SK-N-MC (cell line): ENCODE results near the gene GRIK2.

Source experiments
- DNase-seq: peaks from one replicate; pipeline ENCODE4 v3.0.0-alpha.2; 2011; ENCODE audit warnings: low read depth, low spot score
- H3K27ac ChIP-seq: fragments of 200-600 bp; sonication (generic); 2 replicates; pipeline ENCODE4 v1.5.1; 2016; ENCODE audit warnings: mixed run types
- H3K36me3 ChIP-seq: fragments of 200-600 bp; sonication (generic); 2 replicates; pipeline ENCODE4 v1.6.1; 2017; ENCODE audit warnings: antibody characterized with exemption, low read length, mixed read lengths; ENCODE audit not compliant: insufficient read depth
- H3K4me3 ChIP-seq: fragments of 200-600 bp; sonication (generic); 2 replicates; pipeline ENCODE4 v1.5.1; 2016
- H3K9ac ChIP-seq: fragments of 200-600 bp; sonication (generic); 2 replicates; pipeline ENCODE4 v1.8.0; 2017; ENCODE audit warnings: mixed run types, mixed read lengths; ENCODE audit not compliant: insufficient read length
- H3K9me3 ChIP-seq: fragments of 200-600 bp; sonication (generic); 2 replicates; pipeline ENCODE4 v1.6.1; 2017; ENCODE audit warnings: low read depth, mild to moderate bottlenecking, antibody characterized with exemption, low read length, moderate library complexity, mixed read lengths
- EZH2 ChIP-seq: fragments of 200-600 bp; sonication (generic); IDR thresholded peaks from one replicate; pipeline ENCODE4 v1.6.1; 2017; ENCODE audit warnings: antibody characterized with exemption
- FOXP2 ChIP-seq: optimal IDR thresholded peaks from 2 replicates; pipeline ENCODE3; 2011; ENCODE audit warnings: mild to moderate bottlenecking, moderate library complexity; ENCODE audit not compliant: insufficient read depth; ENCODE audit errors: extremely low read length, control extremely low read depth
- POLR2AphosphoS5 ChIP-seq: IDR thresholded peaks from 2 replicates; pipeline ENCODE4 v1.6.1; 2012; ENCODE audit warnings: mild to moderate bottlenecking, low read depth, low read length, borderline replicate concordance

GRIK2 gene

DNA sequence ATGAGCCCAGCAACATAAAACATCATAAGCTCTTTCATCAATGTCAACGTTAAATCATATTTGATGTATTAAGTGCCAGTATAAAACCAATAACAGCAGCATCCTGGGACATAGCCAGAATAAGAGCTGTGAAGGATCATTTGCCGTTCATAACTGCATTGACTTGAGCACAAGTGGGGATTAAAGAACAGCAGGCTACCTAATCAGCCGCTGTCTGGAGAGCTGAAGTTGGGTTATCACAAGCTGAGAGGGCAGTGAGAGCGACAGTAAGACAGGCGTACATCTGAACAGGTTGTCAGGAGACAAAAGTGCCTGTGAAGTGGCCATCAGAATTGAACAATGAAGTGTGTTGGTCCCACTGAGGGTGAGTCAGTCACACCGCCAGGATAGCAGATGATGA lies 269.6 kb downstream of the GRIK2 start:
- Histone ChIP-seq H3K9ac (no peak overlapping the region), H3K4me3 (no peak overlapping the region), H3K36me3 (no peaks in the 10 kb centered on the region), H3K9me3 (no peaks in the 10 kb centered on the region), H3K27ac (no peak overlapping the region)
- TF ChIP-seq POLR2AphosphoS5 (no peak), EZH2 (no peak), FOXP2 (no peak)
- no peak for DNase-seq

DNA sequence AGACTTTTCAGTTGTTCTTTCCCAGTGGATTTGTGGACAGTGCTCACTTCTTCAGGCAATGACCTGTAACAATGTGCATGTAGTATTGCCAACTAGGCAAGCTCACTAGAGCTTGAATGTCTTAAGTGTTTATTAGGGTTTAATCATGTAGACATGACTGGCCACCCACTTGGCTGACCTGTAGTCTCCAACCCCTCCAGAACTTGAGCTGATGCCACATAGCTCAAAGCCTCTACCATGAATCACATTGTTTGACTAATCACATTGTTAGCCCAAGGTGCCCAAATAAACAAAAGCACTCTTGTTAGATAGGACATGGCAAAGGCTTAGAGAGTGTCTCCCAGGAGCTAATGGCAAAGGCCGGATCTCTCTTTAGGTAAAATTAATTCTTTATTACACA lies 272.7 kb downstream of the GRIK2 start:
- no peak for DNase-seq
- H3K4me3 ChIP-seq = no peak overlapping the region
- H3K27ac ChIP-seq = no peak overlapping the region

DNA sequence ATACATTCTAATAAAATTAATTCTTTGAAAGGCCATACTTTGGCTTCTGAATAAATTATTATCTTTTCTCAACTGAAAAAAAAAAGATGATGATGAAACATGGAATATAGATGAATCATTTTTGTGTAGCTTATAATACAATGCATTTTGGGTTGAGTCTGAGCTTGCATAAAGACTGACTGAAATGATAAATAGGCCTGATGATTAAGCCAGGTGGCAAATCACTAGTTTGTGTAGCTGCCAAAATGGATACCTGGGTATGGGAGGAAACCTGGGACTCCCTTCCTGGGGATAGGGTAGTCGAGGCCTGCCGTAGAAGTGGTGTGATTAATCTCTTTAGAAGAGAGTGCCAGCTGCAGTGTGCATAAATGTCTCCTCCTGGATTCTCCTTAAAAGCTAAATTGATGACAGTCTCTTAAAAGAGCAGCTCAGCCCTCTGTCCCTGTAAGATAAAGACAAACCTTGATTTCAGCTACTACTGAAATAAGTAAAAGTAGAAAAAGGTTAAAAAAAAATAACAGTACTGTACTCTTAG lies 275.1 kb downstream of the GRIK2 start:
- no peak overlapping the region for H3K9ac ChIP-seq
- DNase-seq = no peak
- H3K36me3 ChIP-seq = no peaks in the 10 kb centered on the region
- no peak for TF ChIP-seq FOXP2
- TF ChIP-seq POLR2AphosphoS5 = no peak
- TF ChIP-seq EZH2 = no peak
- no peaks in the 10 kb centered on the region for H3K9me3 ChIP-seq
- no peak overlapping the region for H3K27ac ChIP-seq
- no peak overlapping the region for H3K4me3 ChIP-seq

More for the DNA sequence above, 272.7 kb downstream of the GRIK2 start:
- H3K9me3 ChIP-seq = no peaks in the 10 kb centered on the region
- H3K36me3 ChIP-seq = no peaks in the 10 kb centered on the region
- TF ChIP-seq EZH2 (no peak), FOXP2 (no peak), POLR2AphosphoS5 (no peak)
- no peak overlapping the region for H3K9ac ChIP-seq

GRCh38 chr6:101676187-101676586 lies 282.7 kb downstream of the GRIK2 start:
- Histone ChIP-seq H3K27ac (no peak overlapping the region), H3K9ac (no peak overlapping the region), H3K9me3 (no peaks in the 10 kb centered on the region), H3K4me3 (no peak overlapping the region), H3K36me3 (no peaks in the 10 kb centered on the region)
- DNase-seq = no peak
- TF ChIP-seq FOXP2 (no peak), POLR2AphosphoS5 (no peak), EZH2 (no peak)

DNA sequence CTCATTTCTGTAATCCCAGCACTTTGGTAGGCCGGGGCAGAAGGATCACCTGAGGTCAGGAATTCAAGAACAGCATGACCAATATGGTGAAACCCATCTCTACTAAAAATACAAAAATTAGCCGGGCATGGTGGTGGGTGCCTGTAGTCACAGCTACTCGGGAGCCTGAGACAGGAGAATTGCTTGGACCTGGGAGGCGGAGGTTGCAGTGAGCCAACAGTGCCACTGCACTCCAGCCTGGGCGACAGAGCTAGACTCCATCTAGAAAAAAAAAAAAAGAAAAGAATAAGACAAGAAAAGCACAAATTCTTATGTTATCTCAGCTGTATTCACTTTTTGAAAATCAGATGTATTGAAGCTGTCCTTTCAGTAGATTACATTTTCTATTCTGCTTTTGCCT lies 289.4 kb downstream of the GRIK2 start:
- H3K4me3 ChIP-seq = no peak overlapping the region
- no peak for TF ChIP-seq POLR2AphosphoS5
- TF ChIP-seq FOXP2 = no peak
- no peak for TF ChIP-seq EZH2

GRCh38 chr6:101683884-101684283 lies 290.4 kb downstream of the GRIK2 start:
- Histone ChIP-seq H3K9ac (no peak overlapping the region), H3K9me3 (no peaks in the 10 kb centered on the region), H3K36me3 (no peaks in the 10 kb centered on the region), H3K4me3 (peak overlapping the region; percentile 47), H3K27ac (peak overlapping the region; percentile 80)
- DNase-seq = peak; percentile 61
- TF ChIP-seq EZH2 (no peak), POLR2AphosphoS5 (peak; percentile 67; the same call in 1 of the 2 replicates), FOXP2 (no peak)

More for the DNA sequence above, 289.4 kb downstream of the GRIK2 start:
- DNase-seq = no peak
- Histone ChIP-seq H3K9ac (no peak overlapping the region), H3K9me3 (no peaks in the 10 kb centered on the region), H3K27ac (no peak overlapping the region), H3K36me3 (no peaks in the 10 kb centered on the region)

DNA sequence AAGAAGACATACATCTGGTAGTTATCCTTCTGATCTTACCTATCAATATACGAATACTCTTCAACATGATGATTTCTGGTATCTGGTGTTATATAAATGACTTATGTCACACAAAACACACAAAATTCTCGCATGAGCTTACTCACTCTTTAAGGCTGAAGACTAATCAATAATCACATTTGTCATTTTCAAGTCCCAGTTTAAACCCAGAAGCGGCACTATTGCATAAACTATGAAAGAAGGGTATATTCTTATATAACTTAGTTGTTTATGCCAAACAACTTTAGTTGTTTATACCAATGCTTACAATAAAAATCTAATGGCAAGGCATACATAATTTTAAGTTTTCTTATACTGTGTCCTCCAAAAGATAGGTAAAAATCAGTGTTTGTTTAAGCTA lies 293.1 kb downstream of the GRIK2 start:
- Histone ChIP-seq H3K27ac (no peak overlapping the region), H3K4me3 (no peak overlapping the region), H3K9me3 (no peaks in the 10 kb centered on the region), H3K36me3 (no peaks in the 10 kb centered on the region), H3K9ac (no peak overlapping the region)
- TF ChIP-seq EZH2 (no peak), FOXP2 (no peak)
- no peak for DNase-seq

DNA sequence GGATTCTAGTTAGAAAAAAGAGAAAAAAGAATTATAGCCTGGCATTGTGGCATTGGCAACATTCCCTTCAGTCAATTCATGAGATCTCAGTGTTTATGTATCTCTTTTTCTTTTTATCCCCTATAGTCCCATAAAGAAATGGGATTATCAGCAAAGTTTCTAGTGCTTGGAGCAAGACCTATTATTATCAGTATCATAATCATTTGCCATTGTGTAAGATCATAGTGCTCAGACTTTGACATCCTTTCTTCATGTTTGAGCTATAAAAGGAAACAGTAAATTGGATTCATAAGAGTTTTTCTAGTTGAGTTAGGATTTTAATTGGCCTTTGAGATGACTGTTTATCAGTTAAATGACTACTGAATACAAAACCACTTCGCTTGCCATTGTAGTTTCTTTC lies 295.6 kb downstream of the GRIK2 start:
- H3K4me3 ChIP-seq = no peak overlapping the region
- H3K9me3 ChIP-seq = no peaks in the 10 kb centered on the region
- H3K36me3 ChIP-seq = no peaks in the 10 kb centered on the region
- no peak for DNase-seq
- no peak overlapping the region for H3K9ac ChIP-seq
- TF ChIP-seq POLR2AphosphoS5 (no peak; the same call in 1 of the 2 replicates), EZH2 (no peak), FOXP2 (no peak)
- no peak overlapping the region for H3K27ac ChIP-seq

GRCh38 chr6:101689695-101690094 lies 296.2 kb downstream of the GRIK2 start:
- no peak for DNase-seq
- H3K36me3 ChIP-seq = no peaks in the 10 kb centered on the region
- H3K9me3 ChIP-seq = no peaks in the 10 kb centered on the region
- H3K9ac ChIP-seq = no peak overlapping the region
- no peak overlapping the region for H3K27ac ChIP-seq
- TF ChIP-seq POLR2AphosphoS5 (no peak), EZH2 (no peak), FOXP2 (no peak)
- H3K4me3 ChIP-seq = no peak overlapping the region
